ENCODE data around the gene SLC6A11.

Gene SLC6A11

DNA sequence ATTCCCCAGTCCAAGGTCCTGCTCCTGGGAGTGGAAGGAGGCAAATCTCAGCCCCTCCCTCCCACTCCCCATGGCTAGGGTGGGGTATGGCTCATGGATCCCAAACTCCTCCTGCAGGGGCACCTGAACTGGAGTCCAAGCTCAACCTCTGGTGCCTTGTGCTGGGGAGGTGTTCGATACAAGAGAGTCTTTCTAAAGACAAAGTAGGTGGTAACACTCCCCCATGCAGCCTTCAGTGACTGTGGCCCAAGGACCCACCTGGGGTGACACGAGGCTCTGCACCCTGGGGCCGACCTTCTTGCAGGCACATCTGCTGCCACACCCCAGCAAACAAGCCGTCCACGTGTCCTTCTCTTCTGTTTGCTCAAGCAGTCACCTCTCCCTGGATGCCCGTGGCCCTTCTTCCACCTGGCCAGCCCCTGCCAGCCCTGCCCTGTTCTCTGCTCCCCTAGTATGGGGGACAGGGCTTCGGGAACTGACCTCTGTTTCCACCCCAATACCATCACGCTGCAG, 36.7 kb upstream of the SLC6A11 start:
- Histone ChIP-seq H3K9me3 (no peaks in the 10 kb centered on the region), H3K4me1 (no peaks in the 10 kb centered on the region), H3K4me3 (no peak overlapping the region), H3K27me3 (ENCODE audit: low read depth) (no peaks in the 10 kb centered on the region), H3K36me3 (replicated peaks) (no peaks in the 10 kb centered on the region)
- in situ Hi-C loops (cut with MboI; ENCODE audit: low sequenced_read_pairs) = no loop called here
- DNase-seq (ENCODE audit: low spot score in 2 of 2) = no peak

DNA sequence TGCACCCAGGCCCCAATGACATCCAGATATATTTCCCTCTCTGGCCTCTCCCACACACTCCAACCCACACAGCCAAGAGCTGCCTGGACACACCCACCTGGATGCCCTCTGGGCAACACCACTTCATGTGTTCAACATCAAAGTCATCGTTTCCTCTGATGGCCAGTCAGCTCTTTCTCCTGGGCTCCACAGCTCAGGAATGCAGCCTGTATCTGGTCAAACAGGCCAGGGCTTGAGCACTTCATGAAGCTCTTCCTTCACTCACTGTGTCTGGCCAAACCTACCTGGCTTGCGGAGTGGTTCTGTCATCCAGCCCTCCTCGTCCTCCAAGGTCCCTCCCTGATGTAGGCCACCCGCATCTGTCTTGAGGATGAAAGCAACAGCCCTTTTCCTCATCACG, 35.8 kb upstream of the SLC6A11 start:
- in situ Hi-C loops (cut with MboI; ENCODE audit: low sequenced_read_pairs) = no loop called here
- Histone ChIP-seq H3K9me3 (no peaks in the 10 kb centered on the region), H3K4me3 (no peak overlapping the region), H3K27me3 (ENCODE audit: low read depth) (no peaks in the 10 kb centered on the region), H3K4me1 (no peaks in the 10 kb centered on the region), H3K36me3 (replicated peaks) (no peaks in the 10 kb centered on the region)
- DNase-seq (ENCODE audit: low spot score in 2 of 2) = no peak

DNA sequence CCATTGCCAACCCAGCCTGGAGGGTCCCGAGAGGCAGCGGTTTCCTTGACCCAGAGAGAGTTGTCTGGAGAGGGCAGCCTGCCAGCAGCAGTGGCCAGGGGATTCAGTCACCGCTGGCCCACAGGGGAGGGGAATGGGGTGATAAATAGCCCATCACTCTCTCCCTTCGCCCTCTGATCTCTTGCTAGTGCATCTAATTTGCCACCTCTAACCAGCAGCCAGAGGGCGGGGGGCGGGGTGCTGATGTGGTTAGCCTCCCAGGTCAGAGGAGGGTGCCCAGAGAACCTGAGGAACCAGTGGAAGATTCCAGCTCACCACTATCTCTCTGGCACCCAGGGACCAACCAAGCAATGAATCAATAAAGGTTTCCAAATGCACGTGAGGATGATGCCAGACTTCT, 35.1 kb upstream of the SLC6A11 start:
- Histone ChIP-seq H3K36me3 (replicated peaks) (no peaks in the 10 kb centered on the region), H3K4me1 (no peaks in the 10 kb centered on the region), H3K27me3 (ENCODE audit: low read depth) (no peaks in the 10 kb centered on the region), H3K4me3 (no peak overlapping the region), H3K9me3 (no peaks in the 10 kb centered on the region)
- in situ Hi-C loops (cut with MboI; ENCODE audit: low sequenced_read_pairs) = no loop called here
- DNase-seq (ENCODE audit: low spot score in 2 of 2) = no peak

DNA sequence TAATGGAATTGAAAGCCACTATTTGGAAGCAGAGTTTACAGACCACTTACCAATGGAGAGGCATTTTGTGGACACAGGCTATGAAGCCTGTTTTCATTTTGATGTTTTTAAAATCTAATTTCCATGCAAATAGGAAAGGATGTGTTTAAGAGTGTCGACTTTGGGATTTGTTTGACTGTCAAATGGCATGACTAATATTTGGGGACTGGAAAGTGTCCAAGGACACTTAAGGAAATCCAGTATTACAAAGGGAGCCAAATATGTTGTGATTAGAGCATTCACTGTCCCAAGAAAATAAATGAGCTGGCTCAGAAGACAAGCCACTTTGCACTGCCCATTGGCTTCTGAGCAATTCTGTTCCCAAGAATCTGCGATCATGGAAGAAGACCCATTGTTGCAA, 34.0 kb upstream of the SLC6A11 start:
- no peaks in the 10 kb centered on the region; the same call in 1 of the 2 replicates for H3K27me3 ChIP-seq (ENCODE audit: low read depth)
- no peak overlapping the region for H3K4me3 ChIP-seq
- H3K9me3 ChIP-seq = no peaks in the 10 kb centered on the region
- DNase-seq (ENCODE audit: low spot score in 2 of 2) = no peak
- in situ Hi-C loops (cut with MboI; ENCODE audit: low sequenced_read_pairs) = no loop called here
- no peaks in the 10 kb centered on the region for H3K36me3 ChIP-seq (replicated peaks)
- no peaks in the 10 kb centered on the region for H3K4me1 ChIP-seq

DNA sequence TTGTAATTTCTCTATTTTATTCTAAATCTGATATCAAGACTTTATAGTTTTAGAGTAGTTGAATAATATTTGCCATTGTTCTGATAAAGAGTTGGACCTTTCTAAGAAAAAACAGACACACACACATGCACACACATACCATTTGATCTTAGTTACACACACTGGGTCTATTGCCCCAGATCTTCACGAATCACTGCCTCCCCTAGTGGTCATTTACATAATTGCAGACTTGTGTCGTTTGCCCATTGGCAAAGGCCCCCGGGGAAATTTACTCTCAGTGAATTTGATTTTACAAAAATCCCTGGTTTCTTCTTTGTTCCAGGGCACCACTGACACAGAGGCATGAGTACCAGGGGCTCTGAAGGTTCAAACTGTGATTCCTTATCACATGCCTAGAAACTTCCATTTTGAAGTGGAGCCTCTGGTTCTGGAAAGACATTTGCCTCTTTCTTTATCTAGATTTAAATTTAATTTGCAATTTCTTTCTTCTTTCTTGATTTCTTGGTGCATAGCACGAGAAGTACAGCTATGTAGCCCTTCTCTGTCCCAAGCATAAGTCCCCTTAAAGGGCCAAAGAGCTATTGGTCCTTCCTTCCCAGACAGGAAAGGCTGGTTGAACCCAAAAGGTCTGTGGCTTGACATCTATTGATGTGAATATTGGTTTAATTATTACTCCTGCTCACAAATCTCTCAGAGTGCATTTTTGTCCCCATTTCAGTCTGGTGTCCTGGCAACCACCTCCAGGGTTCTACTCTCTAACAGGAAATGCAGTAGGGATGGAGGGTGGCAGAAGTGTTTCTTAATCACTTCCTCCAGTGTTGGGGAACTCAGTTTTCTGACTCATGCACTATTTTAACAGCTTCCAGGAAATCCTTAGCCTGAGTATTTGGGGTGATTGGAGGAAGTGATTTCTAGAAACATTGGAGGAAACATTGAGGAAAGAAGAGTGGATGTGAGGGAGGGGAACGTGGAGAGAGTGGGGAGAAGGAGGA, 32.4 kb upstream of the SLC6A11 start:
- Histone ChIP-seq H3K4me3 (no peak overlapping the region), H3K9me3 (no peaks in the 10 kb centered on the region), H3K36me3 (replicated peaks) (no peaks in the 10 kb centered on the region), H3K4me1 (no peaks in the 10 kb centered on the region), H3K27me3 (ENCODE audit: low read depth) (no peaks in the 10 kb centered on the region; the same call in none of the 2 replicates)
- peak; percentile 3 to 58 for DNase-seq (ENCODE audit: low spot score in 2 of 2)
- in situ Hi-C loops (cut with MboI; ENCODE audit: low sequenced_read_pairs) = no loop called here

DNA sequence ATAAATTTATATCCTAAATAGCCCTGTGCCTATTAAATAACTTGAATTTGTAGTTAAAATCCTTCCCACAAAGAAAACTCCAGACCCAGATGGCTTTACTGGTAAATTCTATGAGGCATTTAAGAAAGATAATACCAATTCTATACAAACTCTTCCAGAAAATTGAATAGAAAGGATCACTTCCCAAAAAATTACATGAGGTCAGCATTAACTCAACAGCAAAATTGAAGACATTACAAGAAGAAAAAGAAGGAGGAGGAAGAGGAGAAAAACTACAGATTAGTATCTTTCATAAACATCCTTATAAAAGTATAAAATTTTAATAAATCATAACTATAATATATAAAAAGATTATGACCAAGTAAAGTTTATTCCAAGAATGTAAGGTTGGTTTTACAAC, 29.4 kb upstream of the SLC6A11 start:
- no peak overlapping the region for H3K4me3 ChIP-seq
- no peaks in the 10 kb centered on the region; the same call in none of the 2 replicates for H3K27me3 ChIP-seq (ENCODE audit: low read depth)
- H3K4me1 ChIP-seq = no peaks in the 10 kb centered on the region
- no peaks in the 10 kb centered on the region for H3K36me3 ChIP-seq (replicated peaks)
- H3K9me3 ChIP-seq = no peaks in the 10 kb centered on the region
- DNase-seq (ENCODE audit: low spot score in 2 of 2) = no peak
- in situ Hi-C loops (cut with MboI; ENCODE audit: low sequenced_read_pairs) = no loop called here

DNA sequence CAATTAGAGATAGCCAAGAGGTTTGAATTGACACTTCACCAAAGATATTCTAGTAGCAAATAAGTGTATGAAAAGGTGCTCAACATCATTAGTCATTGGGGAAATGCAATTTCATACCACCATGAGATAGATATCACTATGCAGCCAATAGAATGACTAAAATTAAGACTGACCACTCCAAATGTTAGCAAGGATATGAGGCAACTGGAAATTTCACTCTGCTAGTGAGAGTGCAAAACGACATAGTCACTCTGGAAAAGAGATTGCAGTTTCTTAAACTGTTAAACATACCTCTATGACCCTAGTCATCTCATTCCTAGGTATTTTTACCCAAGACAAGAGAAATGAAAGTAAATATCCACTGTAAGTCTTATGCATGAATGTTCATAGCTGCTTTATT, 27.6 kb upstream of the SLC6A11 start:
- H3K36me3 ChIP-seq (replicated peaks) = no peaks in the 10 kb centered on the region
- in situ Hi-C loops (cut with MboI; ENCODE audit: low sequenced_read_pairs) = no loop called here
- no peaks in the 10 kb centered on the region; the same call in none of the 2 replicates for H3K27me3 ChIP-seq (ENCODE audit: low read depth)
- H3K9me3 ChIP-seq = no peaks in the 10 kb centered on the region
- H3K4me1 ChIP-seq = no peaks in the 10 kb centered on the region
- no peak overlapping the region for H3K4me3 ChIP-seq
- DNase-seq (ENCODE audit: low spot score in 2 of 2) = no peak

DNA sequence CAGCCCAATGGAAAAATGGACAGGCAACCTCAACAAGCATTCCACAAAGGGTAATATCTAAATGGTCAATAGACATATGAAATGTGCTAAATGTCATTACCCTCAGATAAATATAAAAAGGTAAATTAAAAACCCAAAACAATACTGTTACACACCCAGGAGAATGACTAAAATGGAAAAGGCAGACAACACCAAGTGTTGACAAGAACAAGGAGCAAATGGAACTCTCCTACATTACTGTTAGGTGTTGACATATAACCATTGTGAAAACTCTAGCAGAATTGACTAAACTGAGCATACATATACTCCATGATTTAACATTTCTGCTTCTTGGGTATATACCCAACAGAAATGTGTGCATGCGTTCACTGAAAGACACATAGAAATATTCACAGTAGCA, 25.3 kb upstream of the SLC6A11 start:
- in situ Hi-C loops (cut with MboI; ENCODE audit: low sequenced_read_pairs) = no loop called here
- no peak overlapping the region for H3K4me3 ChIP-seq

DNA sequence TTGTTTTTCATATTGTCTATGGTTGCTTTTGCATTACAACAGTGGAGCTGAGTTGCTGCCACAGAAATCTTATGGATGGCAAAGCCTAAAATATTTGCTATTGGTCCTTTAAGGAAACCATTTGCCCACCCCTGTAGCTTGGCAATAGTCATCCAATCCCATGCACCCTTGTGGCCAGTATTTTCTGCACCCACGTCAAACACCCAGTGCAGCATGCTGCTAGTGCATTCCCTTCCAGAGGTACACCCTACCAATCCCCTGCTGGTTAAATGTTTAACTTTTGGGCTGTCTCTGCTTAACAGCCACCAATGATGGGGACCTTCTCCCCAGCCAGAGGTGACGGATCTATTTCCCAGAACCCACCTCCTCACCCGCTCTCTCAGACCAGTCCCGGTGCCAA, 23.8 kb upstream of the SLC6A11 start:
- H3K27me3 ChIP-seq (ENCODE audit: low read depth) = peaks cover 2% of the 10 kb centered on the region; the same call in 1 of the 2 replicates
- H3K9me3 ChIP-seq = no peaks in the 10 kb centered on the region
- H3K4me1 ChIP-seq = no peaks in the 10 kb centered on the region
- in situ Hi-C loops (cut with MboI; ENCODE audit: low sequenced_read_pairs) = no loop called here
- no peak for DNase-seq (ENCODE audit: low spot score in 2 of 2)
- H3K36me3 ChIP-seq (replicated peaks) = no peaks in the 10 kb centered on the region
- H3K4me3 ChIP-seq = no peak overlapping the region

More for the DNA sequence above, 25.3 kb upstream of the SLC6A11 start:
- H3K9me3 ChIP-seq = no peaks in the 10 kb centered on the region
- H3K4me1 ChIP-seq = no peaks in the 10 kb centered on the region
- H3K27me3 ChIP-seq (ENCODE audit: low read depth) = no peaks in the 10 kb centered on the region; the same call in none of the 2 replicates
- no peaks in the 10 kb centered on the region for H3K36me3 ChIP-seq (replicated peaks)
- no peak for DNase-seq (ENCODE audit: low spot score in 2 of 2)

DNA sequence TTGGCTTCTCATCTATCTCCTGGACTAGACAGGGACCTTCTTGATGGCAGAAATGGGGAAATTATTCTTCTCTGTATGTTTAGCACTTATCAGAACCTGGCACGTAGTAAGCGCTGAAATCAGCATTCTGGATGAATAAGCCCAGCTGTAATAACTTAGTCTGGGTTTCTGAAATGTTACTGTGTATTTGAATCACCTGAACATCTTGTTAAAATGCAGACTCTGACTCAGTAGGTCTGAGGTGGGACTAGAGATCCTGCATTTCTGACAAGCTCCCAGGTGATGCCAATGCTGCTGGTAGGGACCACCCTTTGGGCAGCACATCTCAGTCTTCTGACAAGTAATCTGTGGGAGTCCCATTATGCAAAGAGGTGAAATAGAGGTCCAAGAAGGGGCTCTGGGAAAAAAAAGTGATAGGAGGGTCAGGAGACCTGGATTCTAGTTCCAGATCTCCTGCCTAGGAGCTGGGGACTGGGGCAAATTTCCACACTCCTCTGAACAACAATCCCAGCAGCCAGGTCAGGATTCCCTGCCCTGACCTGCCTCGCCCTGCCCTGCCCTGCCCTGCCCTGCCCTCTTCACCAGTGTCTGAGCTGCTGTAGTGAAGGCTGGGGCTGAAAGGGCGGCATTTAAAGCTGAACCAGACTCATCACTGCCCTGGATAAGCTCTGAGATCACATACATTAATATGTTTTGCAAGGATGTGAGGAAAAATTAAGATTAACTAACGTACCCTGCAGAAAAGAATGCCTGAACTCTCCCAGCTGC, 17.2 kb upstream of the SLC6A11 start:
- Histone ChIP-seq H3K4me1 (no peaks in the 10 kb centered on the region), H3K27me3 (ENCODE audit: low read depth) (peaks cover 6% of the 10 kb centered on the region; the same call in 1 of the 2 replicates), H3K9me3 (no peaks in the 10 kb centered on the region), H3K4me3 (no peak overlapping the region), H3K36me3 (replicated peaks) (no peaks in the 10 kb centered on the region)
- no peak for DNase-seq (ENCODE audit: low spot score in 2 of 2)
- in situ Hi-C loops (cut with MboI; ENCODE audit: low sequenced_read_pairs) = no loop called here

DNA sequence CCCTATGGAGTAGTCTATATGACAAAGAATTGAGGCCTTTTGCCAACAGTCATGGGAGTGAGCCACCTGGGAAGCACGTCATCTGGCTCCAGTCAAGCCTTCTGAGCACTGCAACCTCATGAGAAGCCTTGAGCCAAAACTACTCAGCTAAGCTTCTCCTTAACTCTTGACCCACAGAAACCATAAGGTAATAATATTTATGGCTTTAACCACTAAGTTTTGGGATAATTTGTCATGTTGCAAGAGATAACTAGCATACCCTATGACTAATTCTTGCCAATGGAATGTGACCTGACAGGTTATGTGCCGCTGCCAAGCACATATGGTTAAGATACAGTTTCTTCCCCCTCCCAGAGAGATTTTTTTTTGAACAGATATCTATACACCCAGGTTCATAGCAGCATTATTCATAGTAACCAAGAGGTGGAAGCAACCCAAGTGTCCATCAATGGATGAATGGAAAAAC, 11.8 kb upstream of the SLC6A11 start:
- in situ Hi-C loops (cut with MboI; ENCODE audit: low sequenced_read_pairs) = no loop called here
- no peak for DNase-seq (ENCODE audit: low spot score in 2 of 2)
- H3K27me3 ChIP-seq (ENCODE audit: low read depth) = peaks cover 4% of the 10 kb centered on the region; the same call in 1 of the 2 replicates

DNA sequence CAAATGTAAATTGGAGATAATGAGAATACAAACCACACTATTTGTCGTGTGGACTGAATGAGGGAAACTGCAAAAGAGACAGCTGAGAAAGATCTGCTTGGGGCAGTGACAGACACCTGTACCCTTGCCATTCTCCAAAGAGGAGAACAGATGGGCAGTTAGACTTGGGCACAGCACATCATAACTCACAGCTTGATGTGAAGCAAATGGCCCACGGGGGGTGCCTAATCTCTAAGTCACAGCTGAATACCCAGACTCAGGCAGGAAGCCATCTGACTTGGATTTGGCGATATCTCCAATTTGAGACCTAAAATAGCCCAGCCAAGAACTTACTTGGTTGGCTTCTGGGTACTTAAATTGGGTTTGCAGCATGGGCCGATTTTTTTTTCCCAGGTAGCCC, 10.0 kb upstream of the SLC6A11 start:
- H3K27me3 ChIP-seq (ENCODE audit: low read depth) = no peaks in the 10 kb centered on the region
- H3K4me3 ChIP-seq = no peak overlapping the region
- H3K4me1 ChIP-seq = peaks cover 3% of the 10 kb centered on the region; the same call in 1 of the 2 replicates
- DNase-seq (ENCODE audit: low spot score in 2 of 2) = no peak
- H3K36me3 ChIP-seq (replicated peaks) = no peaks in the 10 kb centered on the region
- in situ Hi-C loops (cut with MboI; ENCODE audit: low sequenced_read_pairs) = no loop called here
- H3K9me3 ChIP-seq = no peaks in the 10 kb centered on the region

More for the DNA sequence above, 11.8 kb upstream of the SLC6A11 start:
- no peaks in the 10 kb centered on the region for H3K36me3 ChIP-seq (replicated peaks)
- peaks cover 3% of the 10 kb centered on the region; the same call in 1 of the 2 replicates for H3K4me1 ChIP-seq
- no peak overlapping the region for H3K4me3 ChIP-seq
- no peaks in the 10 kb centered on the region for H3K9me3 ChIP-seq

DNA sequence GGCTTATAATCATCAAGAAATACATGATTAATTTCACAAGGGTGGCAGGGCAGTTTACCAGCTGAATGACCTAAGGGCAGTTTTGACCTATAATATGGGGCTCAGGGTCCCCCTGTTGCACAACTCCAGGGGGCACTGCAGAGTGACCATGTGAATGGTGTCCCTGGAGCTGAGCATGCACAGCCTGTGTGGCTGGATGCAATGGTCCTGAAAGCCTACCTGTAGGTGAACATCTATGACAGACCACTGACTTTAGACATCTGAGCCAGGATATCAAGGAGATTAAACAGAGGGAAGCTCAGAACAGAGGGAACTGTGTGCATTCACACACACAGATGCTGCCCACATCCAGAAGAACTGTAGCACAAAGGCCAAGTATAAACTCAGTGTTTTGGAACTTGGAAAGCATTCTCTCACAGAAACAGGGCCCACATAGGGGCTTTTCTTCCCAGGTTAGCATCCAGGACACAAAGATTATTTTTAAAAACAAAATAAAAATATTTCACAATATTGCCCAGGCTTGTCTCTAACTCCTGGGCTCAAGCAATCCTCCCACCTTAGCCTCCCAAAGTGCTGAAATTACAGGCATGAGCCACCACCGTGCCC, 7.8 kb upstream of the SLC6A11 start:
- DNase-seq (ENCODE audit: low spot score in 2 of 2) = no peak
- Histone ChIP-seq H3K4me1 (peaks cover 3% of the 10 kb centered on the region; the same call in 1 of the 2 replicates), H3K9me3 (no peaks in the 10 kb centered on the region), H3K4me3 (no peak overlapping the region), H3K27me3 (ENCODE audit: low read depth) (no peaks in the 10 kb centered on the region), H3K36me3 (replicated peaks) (no peaks in the 10 kb centered on the region)
- in situ Hi-C loops (cut with MboI; ENCODE audit: low sequenced_read_pairs) = no loop called here

Measured in HAP-1 (cell line).